Measurements from ENCODE around the gene CORIN.

Gene CORIN

DNA sequence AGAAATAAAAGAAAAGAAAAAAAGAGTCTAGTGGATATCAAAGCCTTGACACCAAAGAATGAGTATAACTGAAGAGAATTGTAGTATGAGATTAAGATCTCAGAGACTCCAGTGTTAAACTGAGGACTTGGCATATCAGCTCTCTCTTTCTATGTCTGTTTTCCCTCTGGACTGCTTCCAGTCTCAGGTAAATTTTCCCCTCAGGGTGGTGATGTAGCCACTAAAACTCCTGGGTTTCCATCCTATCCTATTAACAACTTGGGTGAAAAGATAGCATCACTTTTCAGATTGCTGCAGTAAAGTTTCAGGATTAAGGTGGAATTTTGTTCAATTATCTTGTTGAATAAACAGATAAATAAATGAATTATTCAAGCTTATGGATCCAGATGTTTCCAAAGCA lies 267.1 kb downstream of the CORIN start:
- H4K91ac ChIP-seq (ENCODE audit: low read length) = no peak overlapping the region

DNA sequence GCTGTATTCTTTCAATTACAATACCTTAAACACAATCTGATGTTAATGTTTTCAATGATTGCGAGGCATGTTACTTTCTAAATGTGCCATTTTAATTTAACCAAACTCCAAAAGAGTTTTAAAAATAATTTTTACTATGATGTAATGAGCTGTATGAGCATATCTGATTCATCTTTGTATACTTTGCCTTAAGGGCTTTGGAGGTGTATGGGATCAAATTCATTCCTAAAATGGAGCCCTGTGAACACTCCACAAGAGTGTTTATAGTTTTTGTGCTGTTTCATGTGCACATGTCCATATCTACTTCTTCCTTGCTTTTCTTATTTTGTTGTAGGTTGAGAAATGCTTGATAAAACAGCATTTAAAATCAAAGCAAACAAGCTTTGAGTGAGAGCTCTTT lies 270.4 kb downstream of the CORIN start:
- peaks cover 11 to 47% of the 10 kb centered on the region in 2 experiments for H3K36me3 ChIP-seq (ENCODE audit: control insufficient read depth in 1 of 2, insufficient read depth in 2 of 2, low read depth in 1 of 2, low read length in 2 of 2)
- H2BK15ac ChIP-seq (ENCODE audit: low read depth, poor library complexity, severe bottlenecking) = no peak overlapping the region
- no peak overlapping the region for H3K23ac ChIP-seq (ENCODE audit: low read length in 2 of 2)
- H3K4me3 ChIP-seq (ENCODE audit: insufficient read depth in 1 of 2, low read depth in 1 of 2, low read length in 2 of 2) = no peak overlapping the region
- H3K27me3 ChIP-seq (ENCODE audit: control insufficient read depth in 1 of 2, insufficient read depth in 1 of 2, low read length in 2 of 2) = no peaks in the 10 kb centered on the region
- no peak overlapping the region for H4K8ac ChIP-seq (ENCODE audit: low read length)
- peaks cover 2% of the 10 kb centered on the region for H3K4me1 ChIP-seq (ENCODE audit: control insufficient read depth, insufficient read depth, low read depth, low read length)
- H3K18ac ChIP-seq (ENCODE audit: low read depth in 1 of 2, low read length in 2 of 2) = no peak overlapping the region
- no peak overlapping the region for H3K4me2 ChIP-seq (ENCODE audit: low read length, poor library complexity, severe bottlenecking)
- DNase-seq = no peak
- no peak overlapping the region for H2BK12ac ChIP-seq (ENCODE audit: low read length in 2 of 2)
- no peak overlapping the region for H3K14ac ChIP-seq (ENCODE audit: low read length in 2 of 2)
- no CpG with 5 or more reads among the region's 1 CpG for WGBS
- H3K9me3 ChIP-seq (ENCODE audit: control insufficient read depth, low read length) = no peaks in the 10 kb centered on the region
- H3K9ac ChIP-seq (ENCODE audit: low read length) = no peak overlapping the region
- H3K27ac ChIP-seq (ENCODE audit: low read length, poor library complexity, severe bottlenecking) = no peak overlapping the region
- no peak overlapping the region for H4K91ac ChIP-seq (ENCODE audit: low read length)
- H3K79me1 ChIP-seq (replicated peaks; ENCODE audit: low read length, poor library complexity, severe bottlenecking) = peaks cover 4% of the 10 kb centered on the region
- H2AK5ac ChIP-seq (ENCODE audit: low read length, severe bottlenecking) = no peak overlapping the region
- H2BK5ac ChIP-seq (ENCODE audit: low read depth, low read length, poor library complexity, severe bottlenecking) = no peak overlapping the region
- no peak overlapping the region for H2AFZ ChIP-seq (ENCODE audit: low read depth, low read length)
- H2BK120ac ChIP-seq (ENCODE audit: low read depth, low read length) = no peak overlapping the region
- no peak overlapping the region for H3K4ac ChIP-seq (ENCODE audit: low read depth in 1 of 2, low read length in 2 of 2)

More for the DNA sequence above, 267.1 kb downstream of the CORIN start:
- Histone ChIP-seq H3K18ac (ENCODE audit: low read depth in 1 of 2, low read length in 2 of 2) (no peak overlapping the region), H3K4me3 (ENCODE audit: insufficient read depth in 1 of 2, low read depth in 1 of 2, low read length in 2 of 2) (no peak overlapping the region), H2AFZ (ENCODE audit: low read depth, low read length) (no peak overlapping the region), H3K4me2 (ENCODE audit: low read length, poor library complexity, severe bottlenecking) (no peak overlapping the region), H3K4ac (ENCODE audit: low read depth in 1 of 2, low read length in 2 of 2) (no peak overlapping the region), H2AK5ac (ENCODE audit: low read length, severe bottlenecking) (no peak overlapping the region), H3K23ac (ENCODE audit: low read length in 2 of 2) (no peak overlapping the region), H3K27me3 (ENCODE audit: control insufficient read depth in 1 of 2, insufficient read depth in 1 of 2, low read length in 2 of 2) (no peaks in the 10 kb centered on the region), H4K8ac (ENCODE audit: low read length) (no peak overlapping the region), H2BK120ac (ENCODE audit: low read depth, low read length) (no peak overlapping the region), H3K9me3 (ENCODE audit: control insufficient read depth, low read length) (no peaks in the 10 kb centered on the region), H3K9ac (ENCODE audit: low read length) (no peak overlapping the region), H3K14ac (ENCODE audit: low read length in 2 of 2) (no peak overlapping the region), H2BK15ac (ENCODE audit: low read depth, poor library complexity, severe bottlenecking) (no peak overlapping the region), H3K36me3 (ENCODE audit: control insufficient read depth in 1 of 2, insufficient read depth in 2 of 2, low read depth in 1 of 2, low read length in 2 of 2) (peaks cover 24 to 71% of the 10 kb centered on the region in 2 experiments), H2BK12ac (ENCODE audit: low read length in 2 of 2) (no peak overlapping the region), H3K27ac (ENCODE audit: low read length, poor library complexity, severe bottlenecking) (no peak overlapping the region), H3K79me1 (replicated peaks; ENCODE audit: low read length, poor library complexity, severe bottlenecking) (peaks cover 4% of the 10 kb centered on the region), H3K4me1 (ENCODE audit: control insufficient read depth, insufficient read depth, low read depth, low read length) (no peaks in the 10 kb centered on the region), H2BK5ac (ENCODE audit: low read depth, low read length, poor library complexity, severe bottlenecking) (no peak overlapping the region)
- DNase-seq = no peak

DNA sequence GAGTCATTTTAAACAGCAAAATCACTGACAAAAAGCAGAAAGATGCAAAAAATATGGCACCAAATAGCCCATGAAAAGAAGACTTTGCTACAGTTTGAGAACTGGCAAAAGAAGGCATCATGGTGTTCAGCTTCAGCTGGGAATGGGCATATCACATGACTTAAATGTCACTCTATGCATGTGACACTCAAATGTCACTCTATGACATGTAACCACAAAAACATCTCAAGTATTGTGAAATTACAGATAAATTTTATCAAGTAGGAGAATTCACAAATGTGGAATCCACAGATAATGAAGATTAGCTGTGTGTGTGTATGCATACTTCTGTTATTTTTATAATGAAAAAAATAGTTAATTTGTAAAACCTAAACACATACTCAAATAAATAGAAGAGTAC lies 270.9 kb downstream of the CORIN start:
- Histone ChIP-seq H4K8ac (ENCODE audit: low read length) (no peak overlapping the region), H3K4me3 (ENCODE audit: insufficient read depth in 1 of 2, low read depth in 1 of 2, low read length in 2 of 2) (no peak overlapping the region), H2BK15ac (ENCODE audit: low read depth, poor library complexity, severe bottlenecking) (no peak overlapping the region), H3K27ac (ENCODE audit: low read length, poor library complexity, severe bottlenecking) (no peak overlapping the region), H3K4ac (ENCODE audit: low read depth in 1 of 2, low read length in 2 of 2) (no peak overlapping the region), H3K36me3 (ENCODE audit: control insufficient read depth in 1 of 2, insufficient read depth in 2 of 2, low read depth in 1 of 2, low read length in 2 of 2) (peaks cover 9 to 42% of the 10 kb centered on the region in 2 experiments), H3K23ac (ENCODE audit: low read length in 2 of 2) (no peak overlapping the region), H3K9ac (ENCODE audit: low read length) (no peak overlapping the region), H3K4me1 (ENCODE audit: control insufficient read depth, insufficient read depth, low read depth, low read length) (peaks cover 2% of the 10 kb centered on the region), H2BK5ac (ENCODE audit: low read depth, low read length, poor library complexity, severe bottlenecking) (no peak overlapping the region), H4K91ac (ENCODE audit: low read length) (no peak overlapping the region), H3K9me3 (ENCODE audit: control insufficient read depth, low read length) (no peaks in the 10 kb centered on the region), H3K14ac (ENCODE audit: low read length in 2 of 2) (no peak overlapping the region), H2BK120ac (ENCODE audit: low read depth, low read length) (no peak overlapping the region), H3K18ac (ENCODE audit: low read depth in 1 of 2, low read length in 2 of 2) (no peak overlapping the region), H3K79me1 (replicated peaks; ENCODE audit: low read length, poor library complexity, severe bottlenecking) (peaks cover 4% of the 10 kb centered on the region), H3K4me2 (ENCODE audit: low read length, poor library complexity, severe bottlenecking) (no peak overlapping the region), H3K27me3 (ENCODE audit: control insufficient read depth in 1 of 2, insufficient read depth in 1 of 2, low read length in 2 of 2) (no peaks in the 10 kb centered on the region), H2BK12ac (ENCODE audit: low read length in 2 of 2) (no peak overlapping the region), H2AFZ (ENCODE audit: low read depth, low read length) (no peak overlapping the region), H2AK5ac (ENCODE audit: low read length, severe bottlenecking) (peak overlapping the region; percentile 69)
- DNase-seq = no peak

DNA sequence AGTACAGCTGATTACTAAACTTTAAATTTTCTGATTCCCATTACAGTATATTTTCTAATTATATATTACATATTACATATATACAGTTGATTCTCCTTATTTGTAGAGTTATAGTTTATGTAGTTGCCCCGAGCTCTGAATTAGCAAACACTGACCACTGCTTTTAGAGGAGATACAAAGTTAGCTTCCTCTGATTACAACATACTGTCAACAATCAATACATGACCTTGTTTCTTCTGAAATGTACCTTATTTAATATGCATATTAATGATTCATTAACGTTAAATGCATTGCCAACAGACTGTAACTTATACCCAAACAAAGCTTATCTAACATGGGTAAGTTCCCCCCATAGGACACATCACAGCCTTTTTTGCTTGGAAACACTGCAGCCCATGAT lies 271.3 kb downstream of the CORIN start:
- WGBS = 100% methylated on average over 1 of the region's 2 CpGs
- Histone ChIP-seq H3K18ac (ENCODE audit: low read depth in 1 of 2, low read length in 2 of 2) (no peak overlapping the region), H3K9ac (ENCODE audit: low read length) (no peak overlapping the region), H3K4me3 (ENCODE audit: insufficient read depth in 1 of 2, low read depth in 1 of 2, low read length in 2 of 2) (no peak overlapping the region), H2BK15ac (ENCODE audit: low read depth, poor library complexity, severe bottlenecking) (no peak overlapping the region), H4K91ac (ENCODE audit: low read length) (no peak overlapping the region), H2AK5ac (ENCODE audit: low read length, severe bottlenecking) (peak overlapping the region; percentile 69), H3K9me3 (ENCODE audit: control insufficient read depth, low read length) (no peaks in the 10 kb centered on the region), H3K27me3 (ENCODE audit: control insufficient read depth in 1 of 2, insufficient read depth in 1 of 2, low read length in 2 of 2) (no peaks in the 10 kb centered on the region), H3K23ac (ENCODE audit: low read length in 2 of 2) (no peak overlapping the region), H3K4me2 (ENCODE audit: low read length, poor library complexity, severe bottlenecking) (no peak overlapping the region), H2BK12ac (ENCODE audit: low read length in 2 of 2) (no peak overlapping the region), H3K36me3 (ENCODE audit: control insufficient read depth in 1 of 2, insufficient read depth in 2 of 2, low read depth in 1 of 2, low read length in 2 of 2) (peaks cover 8 to 42% of the 10 kb centered on the region in 2 experiments), H3K4ac (ENCODE audit: low read depth in 1 of 2, low read length in 2 of 2) (no peak overlapping the region), H3K14ac (ENCODE audit: low read length in 2 of 2) (no peak overlapping the region), H3K27ac (ENCODE audit: low read length, poor library complexity, severe bottlenecking) (no peak overlapping the region), H2AFZ (ENCODE audit: low read depth, low read length) (no peak overlapping the region), H2BK120ac (ENCODE audit: low read depth, low read length) (no peak overlapping the region), H4K8ac (ENCODE audit: low read length) (no peak overlapping the region), H2BK5ac (ENCODE audit: low read depth, low read length, poor library complexity, severe bottlenecking) (no peak overlapping the region), H3K4me1 (ENCODE audit: control insufficient read depth, insufficient read depth, low read depth, low read length) (peaks cover 2% of the 10 kb centered on the region), H3K79me1 (replicated peaks; ENCODE audit: low read length, poor library complexity, severe bottlenecking) (peaks cover 4% of the 10 kb centered on the region)
- no peak for DNase-seq
